Vagina (tissue), 2 donors: ENCODE data around the gene PLEKHH1.

Experiments used
- CTCF ChIP-seq, 3 experiments: fragments of 450-650 bp in 2 of 3; fragments of 200-600 bp in 1 of 3; sonication (generic) in 1 of 3; IDR thresholded peaks; one replicate each; pipeline ENCODE4 v1.5.1; 2017 to 2019; ENCODE audit warnings: antibody characterized with exemption in 3 of 3, mild to moderate bottlenecking in 2 of 3, moderate library complexity in 2 of 3
- POLR2A ChIP-seq, 2 donors: fragments of 450-650 bp; IDR thresholded peaks; one replicate each; pipeline ENCODE4 v1.6.1; 2017; ENCODE audit warnings: antibody characterized with exemption in 2 of 2, mild to moderate bottlenecking in 2 of 2, moderate library complexity in 2 of 2

GRCh38 chr14:67533754-67534085 lies 630 bp downstream of the PLEKHH1 start:
- TF ChIP-seq CTCF (IDR thresholded peaks at IDR 0.05) (no peak), POLR2A (IDR thresholded peaks at IDR 0.05) (no peak)
